Endothelial cell of umbilical vein (primary cell): ENCODE results near the gene IPPK.

ENCODE experiments used
- CTCF ChIP-seq, 2 donors: IDR thresholded peaks; 1 replicate in 1 of 2; 2 replicates in 1 of 2; pipeline ENCODE4 v1.5.1; 2011; ENCODE audit warnings: low read length in 2 of 2, mild to moderate bottlenecking in 2 of 2, moderate library complexity in 2 of 2, control low read depth in 1 of 2, inconsistent platforms in 1 of 2, low read depth in 1 of 2; ENCODE audit not compliant: insufficient read depth in 1 of 2; ENCODE audit errors: extremely low read depth in 1 of 2
- EZH2 ChIP-seq: IDR thresholded peaks from 2 replicates; pipeline ENCODE4 v1.6.1; 2012; ENCODE audit warnings: borderline replicate concordance, low read depth, mild to moderate bottlenecking, moderate library complexity, low read length, inconsistent platforms; ENCODE audit not compliant: severe bottlenecking
- GATA2 ChIP-seq: IDR thresholded peaks from 2 replicates; pipeline ENCODE4 v1.7.0; 2011; ENCODE audit warnings: low read depth, mild to moderate bottlenecking, moderate library complexity, mixed read lengths, low read length; ENCODE audit not compliant: insufficient read length, insufficient read depth
- JUN ChIP-seq: IDR thresholded peaks from 2 replicates; pipeline ENCODE4 v1.6.1; 2011; ENCODE audit warnings: borderline replicate concordance, low read depth; ENCODE audit not compliant: insufficient read length, insufficient read depth
- POLR2A ChIP-seq: IDR thresholded peaks from 2 replicates; pipeline ENCODE4 v1.6.1; 2012; ENCODE audit warnings: low read depth, mild to moderate bottlenecking, control low read depth, low read length
- POLR2AphosphoS5 ChIP-seq: IDR thresholded peaks from 2 replicates; pipeline ENCODE4 v1.6.1; 2012; ENCODE audit warnings: low read depth, mild to moderate bottlenecking, control low read depth, low read length, moderate library complexity; ENCODE audit not compliant: insufficient read depth

DNA sequence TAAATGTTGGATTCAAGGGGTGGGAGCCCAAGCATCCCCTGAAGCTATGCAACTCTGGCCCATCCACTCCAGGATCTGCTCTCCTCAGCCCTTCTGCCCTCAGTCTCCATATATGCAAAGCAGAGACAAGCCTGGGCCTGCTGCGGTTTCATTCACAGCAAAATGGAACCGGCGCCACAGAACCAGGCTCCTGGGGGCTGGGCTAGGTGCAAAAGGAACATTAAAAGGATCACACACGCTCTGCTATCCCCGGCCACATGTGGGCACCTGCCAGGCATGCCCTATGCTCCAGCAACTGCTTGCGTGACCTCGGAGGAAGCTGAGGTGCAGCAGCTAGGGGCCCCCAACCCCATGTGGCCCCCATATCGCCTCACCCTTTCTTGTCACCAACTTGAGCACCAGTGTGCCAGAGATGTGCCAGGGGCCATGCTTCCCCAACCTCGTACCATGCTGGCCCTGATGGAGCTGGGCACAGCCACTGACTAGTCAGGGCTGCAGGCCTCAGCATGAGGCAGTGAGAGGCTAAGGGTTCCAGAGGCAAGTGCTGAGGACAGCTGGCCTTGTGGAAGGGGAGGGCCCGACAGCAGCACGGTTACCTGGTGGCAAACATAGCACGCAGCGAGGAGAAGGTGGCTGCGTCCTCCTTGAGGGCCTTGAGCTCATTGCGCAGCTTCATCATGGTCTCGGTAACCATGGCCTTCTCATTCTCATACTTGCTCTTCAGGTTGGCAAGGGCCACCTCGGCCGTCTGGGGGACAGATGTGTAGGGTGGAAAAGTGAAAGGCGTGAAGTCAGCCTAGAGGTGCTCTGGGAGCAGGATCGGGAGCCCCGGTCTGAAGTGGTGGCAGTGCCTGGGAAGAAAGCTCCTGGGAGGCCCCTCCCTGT, 47.5 kb upstream of the IPPK start:
- TF ChIP-seq CTCF (IDR thresholded peaks at IDR 0.05; ENCODE audit: extremely low read depth in 1 of 2, insufficient read depth in 1 of 2, low read depth in 1 of 2, low read length in 2 of 2) (no peak), POLR2A (no peak), EZH2 (no peak), POLR2AphosphoS5 (no peak), JUN (no peak), GATA2 (no peak)
